HepG2 (cell line): ENCODE measurements around the gene PSORS1C2. TPM values are rescaled to one million over a fixed set of nuclear protein-coding genes. Genes with fewer than 3 reads are reported as not detected.

Experiments
- ATAC-seq: fragments of 200-7000 bp; cut with Tn5 transposase; 3 replicates; pipeline ENCODE4 v1.9.1; 2020; ENCODE audit warnings: mild to moderate bottlenecking, moderate library complexity
- BruUV-seq: library from RNA; stranded (reverse); fragments of 400-500 nt; replicated peaks from 2 replicates; lab custom pipeline; 2021; lab: Mats Ljungman, UMichigan
- CTCF ChIA-PET: fragments of 300-600 bp; formaldehyde crosslinking; extraction: SDS; loops from one replicate; lab custom pipeline; 2021; ENCODE audit warnings: low total read pairs, inconsistent platforms, low intra/inter-chr PET ratio; lab: Yijun Ruan, JAX
- POLR2A ChIA-PET: fragments of 350-600 bp; sonication (Branson Sonifier 250); formaldehyde crosslinking; loops from one replicate; lab custom pipeline; 2020; ENCODE audit warnings: antibody characterized with exemption, inconsistent platforms; lab: Yijun Ruan, JAX
- DNase-seq: peaks from one replicate; pipeline ENCODE4 v3.0.0-alpha.2; 2015; ENCODE audit warnings: low spot score
- FAIRE-seq: peaks from 3 replicates; lab custom pipeline; 2011; peaks lifted over from hg19 to GRCh38; lab: Jason Lieb, UNC
- H2AFZ ChIP-seq: one replicate; pipeline ENCODE4 v1.6.1; 2011; ENCODE audit warnings: low read length, inconsistent platforms
- H3K27ac ChIP-seq: fragments of 300-600 bp; 3 replicates; pipeline ENCODE4 v1.8.0; 2011; ENCODE audit warnings: mixed run types, mild to moderate bottlenecking, mixed read lengths, low read length, inconsistent platforms; ENCODE audit not compliant: insufficient read depth; ENCODE audit errors: extremely low read length
- H3K27me3 ChIP-seq, 2 experiments: fragments of 200-600 bp in 1 of 2; 2 replicates in 1 of 2; 3 replicates in 1 of 2; pipeline versions ENCODE4 v1.6.0 to v1.8.0; 2011; ENCODE audit warnings: low read length in 2 of 2, mild to moderate bottlenecking in 2 of 2, moderate library complexity in 2 of 2, inconsistent platforms in 1 of 2; ENCODE audit not compliant: insufficient read depth in 2 of 2, control insufficient read depth in 1 of 2
- H3K36me3 ChIP-seq, 2 experiments: fragments of 200-600 bp in 1 of 2; replicated peaks in 1 of 2; 2 replicates in 1 of 2; 3 replicates in 1 of 2; pipeline versions ENCODE4 v1.5.1 to v1.8.0; 2011; ENCODE audit warnings: low read length in 2 of 2, inconsistent platforms in 1 of 2; ENCODE audit not compliant: insufficient read depth in 2 of 2, control insufficient read depth in 1 of 2
- H3K4me1 ChIP-seq: 2 replicates; pipeline ENCODE4 v1.5.1; 2012; ENCODE audit warnings: low read length, inconsistent platforms; ENCODE audit not compliant: insufficient read depth
- H3K4me2 ChIP-seq: 2 replicates; pipeline ENCODE4 v1.6.0; 2011; ENCODE audit warnings: low read depth, low read length, inconsistent platforms
- H3K4me3 ChIP-seq, 3 experiments: fragments of 200-600 bp in 1 of 3; sonication (generic), shearing (Covaris generic) in 1 of 3; replicated peaks in 1 of 3; 2 replicates each; pipeline ENCODE4 v1.5.1; 2011 to 2016; ENCODE audit warnings: low read length in 3 of 3, inconsistent platforms in 2 of 3, low read depth in 2 of 3, mild to moderate bottlenecking in 2 of 3, control low read depth in 1 of 3, mixed read lengths in 1 of 3; ENCODE audit not compliant: insufficient read depth in 1 of 3
- H3K79me2 ChIP-seq: one replicate; pipeline ENCODE4 v1.6.1; 2011; ENCODE audit warnings: low read length, inconsistent platforms; ENCODE audit not compliant: insufficient read depth
- H3K9ac ChIP-seq: 2 replicates; pipeline ENCODE4 v1.6.0; 2011; ENCODE audit warnings: mild to moderate bottlenecking, low read depth, low read length, inconsistent platforms; ENCODE audit not compliant: insufficient read depth
- H3K9me3 ChIP-seq: 2 replicates; pipeline ENCODE4 v1.5.1; 2012; ENCODE audit warnings: mild to moderate bottlenecking, low read length
- H4K20me1 ChIP-seq: 2 replicates; pipeline ENCODE4 v1.6.0; 2011; ENCODE audit warnings: inconsistent platforms, mild to moderate bottlenecking, low read length, moderate library complexity; ENCODE audit not compliant: insufficient read depth
- AGO2 ChIP-seq: fragments of 200-400 bp; formaldehyde crosslinking; optimal IDR thresholded peaks from 2 replicates; pipeline ENCODE3; 2017; ENCODE audit warnings: mild to moderate bottlenecking, low read depth, low read length, moderate library complexity
- MYPOP ChIP-seq: sonication (generic); formaldehyde crosslinking; IDR thresholded peaks from 2 replicates; pipeline ENCODE4 v1.8.1; 2023; ENCODE audit warnings: mild to moderate bottlenecking, moderate library complexity, missing genetic modification reagents
- POLR2G ChIP-seq: fragments of 200-400 bp; formaldehyde crosslinking; IDR thresholded peaks from 2 replicates; pipeline ENCODE4 v1.6.1; 2018; ENCODE audit warnings: mild to moderate bottlenecking, low read depth, low read length, moderate library complexity
- RARG ChIP-seq: sonication (generic); formaldehyde crosslinking; IDR thresholded peaks from 2 replicates; pipeline ENCODE4 v1.4.0; 2020; ENCODE audit warnings: low read depth, mild to moderate bottlenecking, missing genetic modification reagents
- ZNF33B ChIP-seq: sonication (generic); formaldehyde crosslinking; IDR thresholded peaks from 2 replicates; pipeline ENCODE4 v1.5.1; 2020; ENCODE audit warnings: mild to moderate bottlenecking, missing genetic modification reagents
- ZNF510 ChIP-seq: sonication (generic); formaldehyde crosslinking; IDR thresholded peaks from 2 replicates; pipeline ENCODE4 v1.4.0; 2020; ENCODE audit warnings: low read depth, mild to moderate bottlenecking, missing genetic modification reagents
- ZNF768 ChIP-seq: sonication (generic); formaldehyde crosslinking; IDR thresholded peaks from 2 replicates; pipeline ENCODE4 v1.4.0; 2020; ENCODE audit warnings: missing genetic modification reagents
- whole genome bisulfite sequencing: methylation state at CpG from one replicate; pipeline ENCODE4 v1.1.6; 2017; ENCODE audit warnings: low lambda C conversion rate; 5-methylcytosine and 5-hydroxymethylcytosine counted together
- in situ Hi-C: cut with HindIII; loops from 2 replicates; pipeline ENCODE4 v1.10.0; 2017; ENCODE audit warnings: low pct_unique_long_range_greater_than_20kb; ENCODE audit not compliant: extremely low pct_ligation_motif_present
- intact Hi-C: fragments of 100-400 bp; cut with micrococcal nuclease; formaldehyde crosslinking; loops from one replicate; pipeline ENCODE4 v1.10.0; 2022; ENCODE audit not compliant: unreplicated experiment
- polyA plus RNA-seq, 8 experiments: library from polyadenylated mRNA; depleted of rRNA in 3 of 8; stranded (reverse) in 7 of 8; unstranded in 1 of 8; fragments of >200 nt; fragmentation: Illumina TruSeq in 4 of 8; extraction: Trizol in 4 of 8; gene quantifications; 2 replicates each; pipeline versions ENCODE4 v1.2.1 to v1.2.3, GENCODE V29; 2011 to 2016; ENCODE audit warnings: low read depth in 4 of 8, missing spikeins in 1 of 8, mixed read lengths in 1 of 8; ENCODE audit not compliant: insufficient read depth in 1 of 8
- total RNA-seq, 5 experiments: library from RNA; depleted of rRNA; stranded (reverse); fragments of >200 nt; fragmentation: Illumina TruSeq; extraction: Trizol; gene quantifications; 2 replicates each; pipeline ENCODE4 v1.2.3, GENCODE V29; 2016; ENCODE audit warnings: low read depth in 1 of 5

Gene PSORS1C2
- total and polyA plus RNA-seq, 2 of the 13 experiments (the other 11 are each of a cell fraction or from before 2014, with no cell fraction given), result not detected

GRCh38 chr6:31162463-31163165, 23.7 kb upstream of the PSORS1C2 start:
- no peak overlapping the region for H3K4me2 ChIP-seq
- ATAC-seq (no peak), DNase-seq (no peak), FAIRE-seq (no peak)
- no peaks in the 10 kb centered on the region for H3K27me3 ChIP-seq
- H3K4me3 ChIP-seq, result no peak overlapping the region
- CTCF ChIA-PET, result interaction anchor here (0.5 kb wide), 1 partner anchor 234 kb away, joined by 3 read pairs; no protein-coding TSS in a partner anchor
- H3K36me3 ChIP-seq, result peaks cover 6 to 8% of the 10 kb centered on the region in 2 experiments; a peak in 2 of 5 replicates
- H3K4me1 ChIP-seq, result peaks cover 18% of the 10 kb centered on the region
- no peak overlapping the region for H3K27ac ChIP-seq
- no peak overlapping the region for H3K9ac ChIP-seq
- POLR2A ChIA-PET, result no interaction called here
- no peaks in the 10 kb centered on the region for H4K20me1 ChIP-seq
- TF ChIP-seq ZNF510 (CRISPR knock-in tag) (no peak), ZNF33B (no peak), AGO2 (peak; percentile 20), MYPOP (CRISPR knock-in tag) (no peak), ZNF768 (CRISPR knock-in tag) (peak; percentile 23; the same call in 1 of the 2 replicates), RARG (CRISPR knock-in tag) (no peak), POLR2G (0 out of 2 replicates have a peak, but pooled peaks have one; percentile 18)
- intact Hi-C loops, result no loop called here
- no peaks in the 10 kb centered on the region for H3K9me3 ChIP-seq
- no peak overlapping the region for H2AFZ ChIP-seq
- in situ Hi-C loops, result no loop called here
- H3K79me2 ChIP-seq, result no peaks in the 10 kb centered on the region
- WGBS, result 94% methylated on average over 13 of the region's 13 CpGs
- BruUV-seq, result no TSS peak
